K562 (cell line): Measurements from ENCODE around the gene KIF26B. TPM values are rescaled to one million over a fixed set of nuclear protein-coding genes. Genes with fewer than 3 reads are reported as not detected.

Experiments used
- ATAC-seq: fragments of 200-7000 bp; cut with Tn5 transposase; 3 replicates; pipeline ENCODE4 v1.9.1; 2020; ENCODE audit warnings: moderate library complexity
- BruUV-seq: library from RNA; stranded (reverse); fragments of 400-500 nt; replicated peaks from 2 replicates; lab custom pipeline; 2021; lab: Mats Ljungman, UMichigan
- CTCF ChIA-PET: fragments of 300-600 bp; formaldehyde crosslinking; extraction: SDS; loops from one replicate; lab custom pipeline; 2021; ENCODE audit warnings: low intra/inter-chr PET ratio; lab: Yijun Ruan, JAX
- POLR2A ChIA-PET: fragments of 300-600, 350-650 bp; sonication (Branson Sonifier 250); formaldehyde crosslinking; extraction: SDS; loops from one replicate; lab custom pipeline; 2021; ENCODE audit warnings: antibody characterized with exemption, inconsistent platforms; lab: Yijun Ruan, JAX
- DNase-seq, 4 experiments: peaks; one replicate each; pipeline versions ENCODE4 v3.0.0 to v3.0.0-alpha.2; 2011 to 2018; ENCODE audit warnings: low spot score in 3 of 4, mixed read lengths in 3 of 4; ENCODE audit errors: extremely low read depth in 1 of 4
- FAIRE-seq: peaks from 2 replicates; lab custom pipeline; 2011; peaks lifted over from hg19 to GRCh38; lab: Jason Lieb, UNC
- H2AFZ ChIP-seq: 2 replicates; pipeline ENCODE4 v1.6.0; 2011; ENCODE audit warnings: low read depth, low read length, control low read depth, inconsistent platforms
- H3K27ac ChIP-seq: fragments of 200-600 bp; 3 replicates; pipeline ENCODE4 v1.8.0; 2011; ENCODE audit warnings: low read depth, mild to moderate bottlenecking, control low read depth, inconsistent platforms, low read length, moderate library complexity, mixed read lengths; ENCODE audit errors: extremely low read depth
- H3K27me3 ChIP-seq, 2 experiments: fragments of 300-600 bp in 1 of 2; 2 replicates in 1 of 2; 3 replicates in 1 of 2; pipeline versions ENCODE4 v1.6.0 to v1.8.0; 2011; ENCODE audit warnings: inconsistent platforms in 2 of 2, low read length in 2 of 2, mild to moderate bottlenecking in 1 of 2, mixed read lengths in 1 of 2, moderate library complexity in 1 of 2; ENCODE audit not compliant: control insufficient read depth in 2 of 2, insufficient read depth in 2 of 2
- H3K36me3 ChIP-seq: fragments of 300-600 bp; 3 replicates; pipeline ENCODE4 v1.8.0; 2011; ENCODE audit warnings: mild to moderate bottlenecking, low read length, inconsistent platforms; ENCODE audit not compliant: control insufficient read depth, insufficient read depth
- H3K4me1 ChIP-seq, 2 experiments: fragments of 200-600 bp in 1 of 2; replicated peaks in 1 of 2; 2 replicates in 1 of 2; 3 replicates in 1 of 2; pipeline versions ENCODE4 v1.5.1 to v1.8.0; 2011; ENCODE audit warnings: inconsistent platforms in 2 of 2, low read length in 2 of 2, mild to moderate bottlenecking in 1 of 2, mixed read lengths in 1 of 2, moderate library complexity in 1 of 2; ENCODE audit not compliant: control insufficient read depth in 2 of 2, insufficient read depth in 2 of 2
- H3K4me2 ChIP-seq: 2 replicates; pipeline ENCODE4 v1.6.1; 2011; ENCODE audit warnings: low read length, control low read depth, inconsistent platforms, mixed read lengths; ENCODE audit not compliant: insufficient read depth
- H3K4me3 ChIP-seq: fragments of 200-600 bp; sonication (generic), shearing (Covaris generic); 2 replicates; pipeline ENCODE4 v1.5.1; 2016; ENCODE audit warnings: control low read depth, inconsistent platforms
- H3K79me2 ChIP-seq: fragments of 200-600 bp; 3 replicates; pipeline ENCODE4 v1.8.0; 2011; ENCODE audit warnings: low read length, inconsistent platforms; ENCODE audit not compliant: control insufficient read depth, insufficient read depth
- H3K9ac ChIP-seq, 2 experiments: 2 replicates each; pipeline versions ENCODE4 v1.6.0 to v1.6.1; 2011; ENCODE audit warnings: low read depth in 2 of 2, low read length in 2 of 2, control low read depth in 1 of 2, inconsistent platforms in 1 of 2, mild to moderate bottlenecking in 1 of 2, mixed read lengths in 1 of 2; ENCODE audit not compliant: insufficient read depth in 1 of 2
- H3K9me1 ChIP-seq: one replicate; pipeline ENCODE4 v1.6.0; 2011; ENCODE audit warnings: inconsistent platforms, mild to moderate bottlenecking, low read length, moderate library complexity; ENCODE audit not compliant: control insufficient read depth, insufficient read depth
- H3K9me3 ChIP-seq: replicated peaks from 2 replicates; pipeline ENCODE4 v1.5.1; 2011; ENCODE audit warnings: low read depth, low read length, inconsistent platforms; ENCODE audit not compliant: control insufficient read depth, insufficient read depth
- H4K20me1 ChIP-seq: replicated peaks from 2 replicates; pipeline ENCODE4 v1.6.1; 2011; ENCODE audit warnings: low read length, inconsistent platforms, mixed read lengths; ENCODE audit not compliant: control insufficient read depth, insufficient read depth
- ARHGAP35 ChIP-seq: fragments of 450-650 bp; IDR thresholded peaks from 2 replicates; pipeline ENCODE4 v1.6.1; 2018; ENCODE audit not compliant: partially characterized antibody
- HDGF ChIP-seq: fragments of 450-650 bp; IDR thresholded peaks from 2 replicates; pipeline ENCODE4 v1.6.1; 2016
- TSHZ1 ChIP-seq: fragments of 250-450 bp; sonication (Bioruptor Pico); IDR thresholded peaks from 2 replicates; pipeline ENCODE4 v1.4.0; 2020; ENCODE audit warnings: mild to moderate bottlenecking, moderate library complexity
- WGBS: fragments of 100-300 bp; shearing (Covaris generic); methylation state at CpG from one replicate; pipeline ENCODE4 v1.1.6; 2016; ENCODE audit warnings: low coverage, mixed read lengths; ENCODE audit not compliant: insufficient coverage; ENCODE audit errors: missing lambda C conversion rate; 5-methylcytosine and 5-hydroxymethylcytosine counted together
- in situ Hi-C: fragments of 300-500 bp; cut with MboI; formaldehyde crosslinking; loops from 4 replicates; pipeline ENCODE4 v1.15.0; 2018; ENCODE audit warnings: inconsistent platforms, mixed read lengths
- intact Hi-C: fragments of 100-400 bp; cut with micrococcal nuclease; formaldehyde crosslinking; loops from 2 replicates; pipeline ENCODE4 v1.14.2; 2022
- polyA plus RNA-seq, 8 experiments: library from polyadenylated mRNA; depleted of rRNA in 4 of 8; stranded (reverse) in 5 of 8; unstranded in 3 of 8; fragments of >200 nt; fragmentation: Nextera tagmentation in 2 of 8; fragmentation: Illumina TruSeq in 1 of 8; extraction: Ambion mirVana in 2 of 8; extraction: Trizol in 1 of 8; gene quantifications; 2 replicates each; pipeline versions ENCODE4 v1.2.1 to v1.2.3, GENCODE V29; 2011 to 2014; ENCODE audit warnings: inconsistent platforms in 1 of 8, missing spikeins in 1 of 8
- total RNA-seq, 7 experiments: library from RNA; depleted of rRNA in 6 of 7; stranded (reverse); fragments of >200 nt in 6 of 7; fragmentation: Illumina TruSeq in 2 of 7; extraction: Trizol in 2 of 7; gene quantifications; 2 replicates each; pipeline versions ENCODE4 v1.2.1 to v1.2.3, GENCODE V29; 2011 to 2021; ENCODE audit warnings: low replicate concordance in 1 of 7
- TF ChIP-seq, protein P1 (sequence below): fragments of 450-650 bp; IDR thresholded peaks from 2 replicates; pipeline ENCODE4 v1.6.1; 2017; ENCODE audit warnings: antibody characterized with exemption

The KIF26B gene
- total and polyA plus RNA-seq, 9 of the 15 experiments (the other 6 are each of a cell fraction or from before 2014, with no cell fraction given): 0.02 to 0.08 (median 0.03) TPM; not detected in 6

- TF ChIP-seq, protein P1, sequence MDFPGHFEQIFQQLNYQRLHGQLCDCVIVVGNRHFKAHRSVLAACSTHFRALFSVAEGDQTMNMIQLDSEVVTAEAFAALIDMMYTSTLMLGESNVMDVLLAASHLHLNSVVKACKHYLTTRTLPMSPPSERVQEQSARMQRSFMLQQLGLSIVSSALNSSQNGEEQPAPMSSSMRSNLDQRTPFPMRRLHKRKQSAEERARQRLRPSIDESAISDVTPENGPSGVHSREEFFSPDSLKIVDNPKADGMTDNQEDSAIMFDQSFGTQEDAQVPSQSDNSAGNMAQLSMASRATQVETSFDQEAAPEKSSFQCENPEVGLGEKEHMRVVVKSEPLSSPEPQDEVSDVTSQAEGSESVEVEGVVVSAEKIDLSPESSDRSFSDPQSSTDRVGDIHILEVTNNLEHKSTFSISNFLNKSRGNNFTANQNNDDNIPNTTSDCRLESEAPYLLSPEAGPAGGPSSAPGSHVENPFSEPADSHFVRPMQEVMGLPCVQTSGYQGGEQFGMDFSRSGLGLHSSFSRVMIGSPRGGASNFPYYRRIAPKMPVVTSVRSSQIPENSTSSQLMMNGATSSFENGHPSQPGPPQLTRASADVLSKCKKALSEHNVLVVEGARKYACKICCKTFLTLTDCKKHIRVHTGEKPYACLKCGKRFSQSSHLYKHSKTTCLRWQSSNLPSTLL: no peak
Observed at GRCh38 chr1:245684166-245684565, 529.4 kb downstream of the KIF26B start (continued).

GRCh38 chr1:245684571-245684970, 529.8 kb downstream of the KIF26B start:
- H3K36me3 ChIP-seq: no peaks in the 10 kb centered on the region
- DNase-seq: no peak
- FAIRE-seq: no peak
- ChIA-PET CTCF (no interaction called here), POLR2A (no interaction called here)
- H4K20me1 ChIP-seq: peaks cover 7% of the 10 kb centered on the region; the same call in 1 of the 2 replicates
- peaks cover 0 to 31% of the 10 kb centered on the region in 2 experiments; a peak in 2 of 5 replicates for H3K4me1 ChIP-seq
- no peaks in the 10 kb centered on the region for H3K79me2 ChIP-seq
- no peak overlapping the region for H3K27ac ChIP-seq
- no peak overlapping the region for H3K9ac ChIP-seq
- no peak overlapping the region for H3K4me3 ChIP-seq
- no peak for ATAC-seq
- 10% methylated on average over 7 of the region's 7 CpGs for WGBS
- H3K4me2 ChIP-seq: no peak overlapping the region
- intact Hi-C loops (no loop called here), in situ Hi-C loops (no loop called here)
- no peak overlapping the region for H2AFZ ChIP-seq
- no TSS peak for BruUV-seq
- H3K9me3 ChIP-seq: no peaks in the 10 kb centered on the region
- no peaks in the 10 kb centered on the region for H3K9me1 ChIP-seq
- peaks cover 63 to 94% of the 10 kb centered on the region in 2 experiments; a peak in 4 of 5 replicates for H3K27me3 ChIP-seq
- TF ChIP-seq TSHZ1 (no peak), HDGF (no peak), ARHGAP35 (no peak)
